Measurements from ENCODE around the gene MICAL2. TPM values are rescaled to one million over a fixed set of nuclear protein-coding genes. Genes with fewer than 3 reads are reported as not detected.

Gene MICAL2
- total RNA-seq, 1 donor from 2014 or later = 21.7 TPM

DNA sequence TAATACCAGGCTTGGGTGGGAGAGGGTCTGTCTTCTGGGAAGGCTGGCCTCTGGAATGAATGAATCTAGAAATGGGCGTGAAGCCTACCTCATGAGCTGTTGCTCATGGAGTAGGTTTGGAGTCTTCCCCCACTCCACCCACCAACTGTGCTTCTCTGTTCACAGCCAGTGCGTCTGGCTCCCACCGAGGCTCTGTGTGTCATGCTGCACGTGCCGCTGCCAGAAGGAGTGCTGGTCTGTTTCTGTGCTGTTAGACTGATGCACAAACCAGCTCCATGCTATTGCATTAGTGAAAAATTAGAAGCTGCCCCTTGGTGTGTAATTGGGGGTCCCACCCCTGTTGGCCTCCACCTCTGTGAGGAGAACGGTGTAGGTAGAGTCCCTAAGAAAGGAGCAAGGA lies 134.7 kb downstream of the MICAL2 start:
- H3K4me1 Mint-ChIP-seq (ENCODE audit: unreplicated experiment) = peaks cover 18% of the 10 kb centered on the region
- peaks cover 14% of the 10 kb centered on the region for H3K27me3 Mint-ChIP-seq (ENCODE audit: unreplicated experiment)
- no peak overlapping the region for H3K27ac Mint-ChIP-seq (ENCODE audit: unreplicated experiment)

DNA sequence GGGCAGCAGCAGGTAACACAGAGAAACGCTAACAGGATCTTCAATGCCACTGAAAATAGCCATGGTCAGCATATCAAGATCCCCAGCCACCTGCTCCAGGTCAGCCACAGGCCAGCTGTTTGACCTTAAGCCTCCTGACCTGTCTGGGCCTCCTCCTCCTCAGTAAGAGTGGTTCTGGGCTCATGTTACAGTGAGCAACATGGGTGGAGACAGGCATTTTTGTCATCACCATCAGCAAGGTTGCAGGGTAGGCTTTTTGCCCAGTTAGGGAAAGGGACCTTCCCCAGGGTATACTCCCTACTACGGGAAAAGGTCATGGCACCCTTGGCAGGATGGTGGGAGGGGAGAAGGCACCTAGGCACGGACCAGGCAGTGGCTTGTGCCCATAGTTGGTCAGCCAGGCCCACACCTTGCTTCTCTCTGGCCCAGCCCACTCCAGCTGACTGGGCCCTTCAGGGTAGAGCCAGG lies 135.2 kb downstream of the MICAL2 start:
- H3K27me3 Mint-ChIP-seq (ENCODE audit: unreplicated experiment) = peaks cover 14% of the 10 kb centered on the region
- no peak for DNase-seq (ENCODE audit: low spot score)
- no peak overlapping the region for H3K4me3 Mint-ChIP-seq (ENCODE audit: unreplicated experiment)
- H3K9me3 Mint-ChIP-seq (ENCODE audit: unreplicated experiment) = no peaks in the 10 kb centered on the region
- TF ChIP-seq, protein P1, sequence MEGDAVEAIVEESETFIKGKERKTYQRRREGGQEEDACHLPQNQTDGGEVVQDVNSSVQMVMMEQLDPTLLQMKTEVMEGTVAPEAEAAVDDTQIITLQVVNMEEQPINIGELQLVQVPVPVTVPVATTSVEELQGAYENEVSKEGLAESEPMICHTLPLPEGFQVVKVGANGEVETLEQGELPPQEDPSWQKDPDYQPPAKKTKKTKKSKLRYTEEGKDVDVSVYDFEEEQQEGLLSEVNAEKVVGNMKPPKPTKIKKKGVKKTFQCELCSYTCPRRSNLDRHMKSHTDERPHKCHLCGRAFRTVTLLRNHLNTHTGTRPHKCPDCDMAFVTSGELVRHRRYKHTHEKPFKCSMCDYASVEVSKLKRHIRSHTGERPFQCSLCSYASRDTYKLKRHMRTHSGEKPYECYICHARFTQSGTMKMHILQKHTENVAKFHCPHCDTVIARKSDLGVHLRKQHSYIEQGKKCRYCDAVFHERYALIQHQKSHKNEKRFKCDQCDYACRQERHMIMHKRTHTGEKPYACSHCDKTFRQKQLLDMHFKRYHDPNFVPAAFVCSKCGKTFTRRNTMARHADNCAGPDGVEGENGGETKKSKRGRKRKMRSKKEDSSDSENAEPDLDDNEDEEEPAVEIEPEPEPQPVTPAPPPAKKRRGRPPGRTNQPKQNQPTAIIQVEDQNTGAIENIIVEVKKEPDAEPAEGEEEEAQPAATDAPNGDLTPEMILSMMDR (IDR thresholded peaks at IDR 0.05; ENCODE audit: unreplicated experiment) = no peak
- peaks cover 7% of the 10 kb centered on the region for H3K36me3 Mint-ChIP-seq (ENCODE audit: low read depth, unreplicated experiment)
- no peak overlapping the region for H3K27ac Mint-ChIP-seq (ENCODE audit: unreplicated experiment)
- H3K4me1 Mint-ChIP-seq (ENCODE audit: unreplicated experiment) = peaks cover 18% of the 10 kb centered on the region

More for the DNA sequence above, 134.7 kb downstream of the MICAL2 start:
- DNase-seq (ENCODE audit: low spot score) = no peak
- TF ChIP-seq, protein P1 (IDR thresholded peaks at IDR 0.05; ENCODE audit: unreplicated experiment) = no peak
- Mint-ChIP-seq H3K4me3 (ENCODE audit: unreplicated experiment) (no peak overlapping the region), H3K9me3 (ENCODE audit: unreplicated experiment) (no peaks in the 10 kb centered on the region), H3K36me3 (ENCODE audit: low read depth, unreplicated experiment) (peaks cover 7% of the 10 kb centered on the region)

DNA sequence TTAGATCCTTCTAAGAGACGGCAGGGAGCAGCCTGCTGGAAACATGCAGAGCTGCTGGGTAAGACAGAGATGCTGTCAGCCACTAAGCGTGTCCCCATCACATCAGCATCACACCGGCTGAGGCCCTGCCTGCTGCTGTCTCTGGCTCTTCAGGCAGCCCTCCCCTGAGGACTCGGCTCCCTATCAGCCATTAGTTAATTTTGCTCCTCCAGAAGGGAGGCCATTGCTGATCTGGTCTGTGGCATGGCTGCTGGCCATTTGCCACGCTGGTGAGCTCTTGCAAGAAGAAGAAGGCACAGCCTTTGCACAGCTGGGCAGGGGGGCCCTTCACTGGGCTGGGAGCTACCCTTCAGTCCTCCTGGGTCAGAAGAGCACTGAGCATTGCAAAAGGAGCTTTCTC lies 135.8 kb downstream of the MICAL2 start:
- peaks cover 22% of the 10 kb centered on the region for H3K4me1 Mint-ChIP-seq (ENCODE audit: unreplicated experiment)
- no peak for DNase-seq (ENCODE audit: low spot score)
- H3K36me3 Mint-ChIP-seq (ENCODE audit: low read depth, unreplicated experiment) = peaks cover 4% of the 10 kb centered on the region
- H3K4me3 Mint-ChIP-seq (ENCODE audit: unreplicated experiment) = no peak overlapping the region
- H3K27me3 Mint-ChIP-seq (ENCODE audit: unreplicated experiment) = peaks cover 14% of the 10 kb centered on the region
- H3K9me3 Mint-ChIP-seq (ENCODE audit: unreplicated experiment) = no peaks in the 10 kb centered on the region
- no peak overlapping the region for H3K27ac Mint-ChIP-seq (ENCODE audit: unreplicated experiment)
- TF ChIP-seq, protein P1 (IDR thresholded peaks at IDR 0.05; ENCODE audit: unreplicated experiment) = no peak

DNA sequence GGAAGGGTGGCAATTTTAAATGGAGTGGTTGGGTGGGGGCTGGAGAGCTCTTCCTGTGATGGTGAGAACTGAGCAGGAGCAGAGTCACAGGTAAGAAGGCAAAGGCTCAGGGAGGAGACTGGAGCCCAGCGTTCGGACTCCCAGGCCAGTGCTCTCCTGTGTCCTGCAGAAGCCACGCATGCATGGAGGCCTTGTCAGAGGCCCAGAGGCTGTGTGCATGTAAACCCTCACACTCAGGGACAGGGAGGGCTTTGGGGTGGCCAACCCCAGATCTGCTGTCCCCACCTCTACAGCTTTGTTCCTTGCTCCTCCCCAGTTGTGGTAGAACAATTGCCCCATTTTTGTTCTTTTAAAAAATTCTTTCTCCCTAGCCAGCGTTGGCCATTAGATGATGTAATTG lies 136.6 kb downstream of the MICAL2 start:
- peaks cover 11% of the 10 kb centered on the region for H3K27me3 Mint-ChIP-seq (ENCODE audit: unreplicated experiment)
- no peak for DNase-seq (ENCODE audit: low spot score)
- peaks cover 25% of the 10 kb centered on the region for H3K4me1 Mint-ChIP-seq (ENCODE audit: unreplicated experiment)
- TF ChIP-seq, protein P1 (IDR thresholded peaks at IDR 0.05; ENCODE audit: unreplicated experiment) = no peak
- no peak overlapping the region for H3K4me3 Mint-ChIP-seq (ENCODE audit: unreplicated experiment)
- no peaks in the 10 kb centered on the region for H3K9me3 Mint-ChIP-seq (ENCODE audit: unreplicated experiment)
- no peak overlapping the region for H3K27ac Mint-ChIP-seq (ENCODE audit: unreplicated experiment)
- peaks cover 4% of the 10 kb centered on the region for H3K36me3 Mint-ChIP-seq (ENCODE audit: low read depth, unreplicated experiment)

DNA sequence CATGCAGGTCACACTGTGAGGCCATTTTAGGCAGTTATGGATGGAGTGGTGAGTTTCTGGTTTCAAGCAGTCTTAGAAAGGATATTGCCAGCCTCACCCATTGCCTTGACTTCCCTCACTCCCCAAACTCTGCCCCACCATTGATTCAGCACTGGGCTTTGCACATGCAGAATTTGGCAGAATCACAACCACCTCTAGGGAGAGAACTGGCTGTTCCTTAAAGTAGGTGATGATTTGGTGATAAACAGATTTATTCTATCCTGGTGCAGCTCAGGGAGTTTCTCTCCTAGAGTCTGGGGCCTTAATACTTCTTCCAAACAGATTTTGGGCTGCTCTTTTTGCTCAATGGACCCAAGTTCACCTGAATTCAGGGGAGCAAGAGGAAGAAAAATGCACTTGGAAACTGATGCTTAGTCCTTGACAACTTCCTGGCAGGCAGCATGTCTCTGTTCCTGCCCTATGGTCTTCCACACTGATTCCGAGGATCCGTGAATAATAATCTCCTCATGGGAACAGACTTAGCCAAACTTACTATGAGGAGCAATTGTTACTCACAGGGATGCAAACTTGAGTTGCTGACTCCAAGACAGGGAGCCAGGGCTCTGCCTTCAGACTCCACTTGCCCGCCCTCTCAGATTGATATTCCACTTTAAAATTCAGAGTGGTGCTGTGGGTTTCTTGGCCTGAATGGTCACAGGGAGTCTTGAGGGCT lies 137.3 kb downstream of the MICAL2 start:
- Mint-ChIP-seq H3K27ac (ENCODE audit: unreplicated experiment) (no peak overlapping the region), H3K9me3 (ENCODE audit: unreplicated experiment) (no peaks in the 10 kb centered on the region), H3K4me3 (ENCODE audit: unreplicated experiment) (no peak overlapping the region), H3K36me3 (ENCODE audit: low read depth, unreplicated experiment) (peaks cover 4% of the 10 kb centered on the region), H3K4me1 (ENCODE audit: unreplicated experiment) (peaks cover 24% of the 10 kb centered on the region), H3K27me3 (ENCODE audit: unreplicated experiment) (peaks cover 11% of the 10 kb centered on the region)
- no peak for DNase-seq (ENCODE audit: low spot score)
- TF ChIP-seq, protein P1 (IDR thresholded peaks at IDR 0.05; ENCODE audit: unreplicated experiment) = no peak
